Measurements from ENCODE around the gene MAST2.
"Not testable (repeated sequence)": the region's sequence is repeated elsewhere in the genome, so short reads cannot be mapped to it uniquely, and the experiment has no call there.

MAST2 gene

GRCh38 chr1:45857101-45857700 lies 53.8 kb downstream of the MAST2 start:
- no peak for DNase-seq (ENCODE audit: extremely low read depth in 1 of 2, low read depth in 1 of 2)

- DNase-seq (ENCODE audit: extremely low read depth in 1 of 2, low read depth in 1 of 2) = not testable (repeated sequence)
Measured at GRCh38 chr1:45857755-45858492, 54.5 kb downstream of the MAST2 start.

GRCh38 chr1:45859221-45859620 lies 55.8 kb downstream of the MAST2 start:
- DNase-seq (ENCODE audit: extremely low read depth in 1 of 2, low read depth in 1 of 2) = no peak

GRCh38 chr1:45862008-45862407 lies 58.6 kb downstream of the MAST2 start:
- no peak for DNase-seq (ENCODE audit: extremely low read depth in 1 of 2, low read depth in 1 of 2)

- no peak for DNase-seq (ENCODE audit: extremely low read depth in 1 of 2, low read depth in 1 of 2)
Measured at GRCh38 chr1:45863218-45863617, 59.8 kb downstream of the MAST2 start.

GRCh38 chr1:45864167-45865106 lies 61.0 kb downstream of the MAST2 start:
- DNase-seq (ENCODE audit: extremely low read depth in 1 of 2, low read depth in 1 of 2) = no peak

GRCh38 chr1:45867697-45868348 lies 64.4 kb downstream of the MAST2 start:
- no peak for DNase-seq (ENCODE audit: extremely low read depth in 1 of 2, low read depth in 1 of 2)

GRCh38 chr1:45868861-45869260 lies 65.4 kb downstream of the MAST2 start:
- DNase-seq (ENCODE audit: extremely low read depth in 1 of 2, low read depth in 1 of 2) = no peak

GRCh38 chr1:45870500-45870899 lies 67.1 kb downstream of the MAST2 start:
- DNase-seq (ENCODE audit: extremely low read depth in 1 of 2, low read depth in 1 of 2) = no peak

- DNase-seq (ENCODE audit: extremely low read depth in 1 of 2, low read depth in 1 of 2) = not testable (repeated sequence)
Measured at GRCh38 chr1:45872173-45872801, 68.9 kb downstream of the MAST2 start.

GRCh38 chr1:45876000-45876617 lies 72.7 kb downstream of the MAST2 start:
- no peak for DNase-seq (ENCODE audit: extremely low read depth in 1 of 2, low read depth in 1 of 2)

GRCh38 chr1:45877264-45877663 lies 73.9 kb downstream of the MAST2 start:
- DNase-seq (ENCODE audit: extremely low read depth in 1 of 2, low read depth in 1 of 2) = no peak

GRCh38 chr1:45879885-45880598 lies 76.6 kb downstream of the MAST2 start:
- no peak for DNase-seq (ENCODE audit: extremely low read depth in 1 of 2, low read depth in 1 of 2)

- no peak for DNase-seq (ENCODE audit: extremely low read depth in 1 of 2, low read depth in 1 of 2)
Measured at GRCh38 chr1:45880930-45881329, 77.5 kb downstream of the MAST2 start.

GRCh38 chr1:45883658-45884057 lies 80.2 kb downstream of the MAST2 start:
- DNase-seq (ENCODE audit: extremely low read depth in 1 of 2, low read depth in 1 of 2) = no peak

- no peak for DNase-seq (ENCODE audit: extremely low read depth in 1 of 2, low read depth in 1 of 2)
Measured at GRCh38 chr1:45884700-45885099, 81.3 kb downstream of the MAST2 start.

- DNase-seq (ENCODE audit: extremely low read depth in 1 of 2, low read depth in 1 of 2) = no peak
Measured at GRCh38 chr1:45886229-45886628, 82.8 kb downstream of the MAST2 start.

- no peak for DNase-seq (ENCODE audit: extremely low read depth in 1 of 2, low read depth in 1 of 2)
Measured at GRCh38 chr1:45887156-45887842, 83.9 kb downstream of the MAST2 start.

GRCh38 chr1:45890078-45890477 lies 86.7 kb downstream of the MAST2 start:
- no peak for DNase-seq (ENCODE audit: extremely low read depth in 1 of 2, low read depth in 1 of 2)
